ENCODE measurements around the gene KCNJ11. TPM values are rescaled to one million over a fixed set of nuclear protein-coding genes. Genes with fewer than 3 reads are reported as not detected.

The KCNJ11 gene
- total and polyA plus RNA-seq, 2 donors (not counting 3 experiments of a cell fraction or from before 2014, with no cell fraction given) = 0.04 TPM; not detected in 1

DNA sequence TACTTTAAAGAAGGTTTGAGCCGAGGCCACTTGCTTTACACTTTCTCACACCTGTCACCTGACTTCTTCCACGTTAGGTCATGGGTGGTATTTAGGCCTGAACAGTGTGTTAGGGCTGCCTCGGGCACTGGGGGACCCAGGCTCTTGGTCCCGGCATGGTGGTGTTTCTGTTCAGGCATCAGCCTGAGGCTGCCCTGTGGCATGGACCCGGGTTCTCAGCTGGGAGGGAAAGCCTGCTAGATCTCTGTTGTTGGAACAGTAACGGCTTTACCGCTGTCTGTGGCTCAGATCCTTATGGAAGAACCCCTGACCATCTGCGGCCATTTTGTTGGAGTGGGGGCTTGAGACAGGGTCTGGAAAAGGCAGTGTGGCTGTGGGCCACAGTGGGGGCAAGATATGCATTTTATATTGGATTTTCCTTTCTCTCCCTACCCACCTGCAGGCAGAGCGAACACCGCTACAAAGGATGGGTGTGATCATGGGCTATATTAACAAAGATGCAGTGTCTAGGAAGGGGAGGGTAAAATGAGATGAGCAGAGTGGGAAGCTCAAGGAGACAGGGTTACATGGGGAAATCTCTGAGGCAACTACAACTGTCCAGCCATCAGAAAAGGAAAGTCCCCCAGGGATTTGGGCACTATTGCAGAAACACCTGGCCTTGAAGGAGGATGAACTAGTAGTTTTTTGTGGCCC lies 1.6 kb upstream of the KCNJ11 start:
- peaks cover 8 to 14% of the 10 kb centered on the region in 2 experiments for H3K27me3 ChIP-seq (ENCODE audit: control insufficient read depth in 2 of 2, insufficient read depth in 2 of 2, low read length in 2 of 2)
- H3K4me2 ChIP-seq (ENCODE audit: insufficient read depth, low read length) = no peak overlapping the region
- dilution Hi-C loops (cut with MboI; ENCODE audit: extremely low pct_ligation_motif_present, low sequenced_read_pairs) (no loop called here), intact Hi-C loops (cut with micrococcal nuclease) (loop anchor here (1.0 to 10.0 kb wide), 2 partner anchors 89 to 605 kb away; no protein-coding TSS in a partner anchor)
- DNase-seq (ENCODE audit: low read depth, low spot score) (no peak), FAIRE-seq (no peak)
- no TSS peak for BruUV-seq (replicated peaks)
- H3K79me2 ChIP-seq (ENCODE audit: control insufficient read depth, insufficient read depth, low read length) = no peaks in the 10 kb centered on the region
- TF ChIP-seq FOS (IDR thresholded peaks at IDR 0.05; ENCODE audit: borderline replicate concordance, insufficient read depth, low read length) = no peak
- TF ChIP-seq POLR2AphosphoS5 (IDR thresholded peaks at IDR 0.05; ENCODE audit: insufficient read depth, low read depth, low read length) = no peak
- no peak for TF ChIP-seq GATA2 (IDR thresholded peaks at IDR 0.05; ENCODE audit: insufficient read depth, insufficient read length, low read depth, low read length)
- TF ChIP-seq JUN (IDR thresholded peaks at IDR 0.05; ENCODE audit: borderline replicate concordance, insufficient read depth, insufficient read length, low read depth) = no peak
- TF ChIP-seq, protein P1, sequence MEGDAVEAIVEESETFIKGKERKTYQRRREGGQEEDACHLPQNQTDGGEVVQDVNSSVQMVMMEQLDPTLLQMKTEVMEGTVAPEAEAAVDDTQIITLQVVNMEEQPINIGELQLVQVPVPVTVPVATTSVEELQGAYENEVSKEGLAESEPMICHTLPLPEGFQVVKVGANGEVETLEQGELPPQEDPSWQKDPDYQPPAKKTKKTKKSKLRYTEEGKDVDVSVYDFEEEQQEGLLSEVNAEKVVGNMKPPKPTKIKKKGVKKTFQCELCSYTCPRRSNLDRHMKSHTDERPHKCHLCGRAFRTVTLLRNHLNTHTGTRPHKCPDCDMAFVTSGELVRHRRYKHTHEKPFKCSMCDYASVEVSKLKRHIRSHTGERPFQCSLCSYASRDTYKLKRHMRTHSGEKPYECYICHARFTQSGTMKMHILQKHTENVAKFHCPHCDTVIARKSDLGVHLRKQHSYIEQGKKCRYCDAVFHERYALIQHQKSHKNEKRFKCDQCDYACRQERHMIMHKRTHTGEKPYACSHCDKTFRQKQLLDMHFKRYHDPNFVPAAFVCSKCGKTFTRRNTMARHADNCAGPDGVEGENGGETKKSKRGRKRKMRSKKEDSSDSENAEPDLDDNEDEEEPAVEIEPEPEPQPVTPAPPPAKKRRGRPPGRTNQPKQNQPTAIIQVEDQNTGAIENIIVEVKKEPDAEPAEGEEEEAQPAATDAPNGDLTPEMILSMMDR (IDR thresholded peaks at IDR 0.05; ENCODE audit: extremely low read depth in 1 of 2, insufficient read depth in 1 of 2, low read depth in 1 of 2, low read length in 2 of 2) = no peak
- no peak for TF ChIP-seq MYC (IDR thresholded peaks at IDR 0.05; ENCODE audit: low read depth, low read length)
- TF ChIP-seq, protein P2, sequence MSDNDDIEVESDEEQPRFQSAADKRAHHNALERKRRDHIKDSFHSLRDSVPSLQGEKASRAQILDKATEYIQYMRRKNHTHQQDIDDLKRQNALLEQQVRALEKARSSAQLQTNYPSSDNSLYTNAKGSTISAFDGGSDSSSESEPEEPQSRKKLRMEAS (IDR thresholded peaks at IDR 0.05; ENCODE audit: insufficient read depth, insufficient read length) = no peak
- TF ChIP-seq POLR2A (IDR thresholded peaks at IDR 0.05; ENCODE audit: low read depth, low read length) = no peak
- no peak for TF ChIP-seq EZH2 (IDR thresholded peaks at IDR 0.05; ENCODE audit: borderline replicate concordance, low read depth, low read length, severe bottlenecking)
- H3K4me3 ChIP-seq (replicated peaks in 1 of 3; ENCODE audit: insufficient read depth in 1 of 3, low read depth in 1 of 3, low read length in 3 of 3) = no peak overlapping the region
- POLR2A ChIA-PET = interaction anchor here (0.5 kb wide), 1 partner anchor 649 kb away, joined by 5 read pairs; no protein-coding TSS in a partner anchor
- H3K9me1 ChIP-seq (replicated peaks; ENCODE audit: control insufficient read depth, extremely low read depth, insufficient read depth, low read length) = no peaks in the 10 kb centered on the region
- H4K20me1 ChIP-seq (replicated peaks; ENCODE audit: control insufficient read depth, extremely low read depth, insufficient read depth, low read length) = no peaks in the 10 kb centered on the region
- no peaks in the 10 kb centered on the region for H3K4me1 ChIP-seq (ENCODE audit: control insufficient read depth, extremely low read depth, insufficient read depth, low read length)
- H3K9ac ChIP-seq (replicated peaks; ENCODE audit: extremely low read depth, insufficient read depth, low read length) = no peak overlapping the region
- H3K27ac ChIP-seq (ENCODE audit: insufficient read depth, low read depth, low read length) = no peak overlapping the region
- H2AFZ ChIP-seq (ENCODE audit: low read depth, low read length) = no peak overlapping the region
- no peaks in the 10 kb centered on the region for H3K36me3 ChIP-seq (ENCODE audit: control insufficient read depth in 2 of 2, extremely low read depth in 1 of 2, insufficient read depth in 2 of 2, low read length in 2 of 2)
- no peaks in the 10 kb centered on the region for H3K9me3 ChIP-seq (replicated peaks; ENCODE audit: control insufficient read depth, insufficient read depth, low read length)
- CTCF ChIA-PET = interaction anchor here (0.7 to 2.6 kb wide), 7 partner anchors 12 to 148 kb away, joined by 3 to 31 read pairs (median 3); no protein-coding TSS in a partner anchor

All from endothelial cell of umbilical vein (primary cell).